HUES48 (cell line): ENCODE data around the gene GBP4.

Source experiments
- H3K27ac ChIP-seq: one replicate; pipeline ENCODE4 v1.7.0; 2013; ENCODE audit warnings: low read depth, low read length, inconsistent platforms
- H3K27me3 ChIP-seq: 2 replicates; pipeline ENCODE4 v1.6.1; 2013; ENCODE audit warnings: mild to moderate bottlenecking, low read length; ENCODE audit not compliant: control insufficient read depth, insufficient read depth
- H3K36me3 ChIP-seq: 2 replicates; pipeline ENCODE4 v1.6.1; 2013; ENCODE audit warnings: low read length; ENCODE audit not compliant: control insufficient read depth, insufficient read depth
- H3K4me1 ChIP-seq: 2 replicates; pipeline ENCODE4 v1.6.1; 2013; ENCODE audit warnings: mild to moderate bottlenecking, low read length; ENCODE audit not compliant: control insufficient read depth, insufficient read depth
- H3K4me3 ChIP-seq: 2 replicates; pipeline ENCODE4 v1.5.1; 2013; ENCODE audit warnings: mild to moderate bottlenecking, low read depth, low read length
- H3K9ac ChIP-seq: 2 replicates; pipeline ENCODE4 v1.6.1; 2013; ENCODE audit warnings: mild to moderate bottlenecking, low read depth, low read length, moderate library complexity
- H3K9me3 ChIP-seq: 2 replicates; pipeline ENCODE4 v1.6.1; 2013; ENCODE audit warnings: low read length; ENCODE audit not compliant: control insufficient read depth, insufficient read depth

The GBP4 gene

GRCh38 chr1:89171067-89171438, 27.7 kb downstream of the GBP4 start:
- H3K27me3 ChIP-seq = no peaks in the 10 kb centered on the region
- H3K4me3 ChIP-seq = no peak overlapping the region
- no peaks in the 10 kb centered on the region for H3K4me1 ChIP-seq
- H3K9me3 ChIP-seq = no peaks in the 10 kb centered on the region
- no peaks in the 10 kb centered on the region for H3K36me3 ChIP-seq
- H3K27ac ChIP-seq = no peak overlapping the region
- H3K9ac ChIP-seq = no peak overlapping the region

GRCh38 chr1:89170170-89171066, 28.3 kb downstream of the GBP4 start:
- no peaks in the 10 kb centered on the region for H3K4me1 ChIP-seq
- H3K36me3 ChIP-seq = no peaks in the 10 kb centered on the region
- H3K9me3 ChIP-seq = no peaks in the 10 kb centered on the region
- no peak overlapping the region for H3K27ac ChIP-seq
- no peak overlapping the region for H3K9ac ChIP-seq
- no peaks in the 10 kb centered on the region for H3K27me3 ChIP-seq
- no peak overlapping the region for H3K4me3 ChIP-seq

GRCh38 chr1:89169166-89169565, 29.6 kb downstream of the GBP4 start:
- Histone ChIP-seq H3K4me3 (no peak overlapping the region), H3K9ac (no peak overlapping the region), H3K4me1 (no peaks in the 10 kb centered on the region), H3K27me3 (no peaks in the 10 kb centered on the region), H3K27ac (no peak overlapping the region), H3K36me3 (no peaks in the 10 kb centered on the region), H3K9me3 (no peaks in the 10 kb centered on the region)

GRCh38 chr1:89167590-89168230, 31.0 kb downstream of the GBP4 start:
- Histone ChIP-seq H3K4me1 (no peaks in the 10 kb centered on the region), H3K9ac (no peak overlapping the region), H3K36me3 (no peaks in the 10 kb centered on the region), H3K9me3 (no peaks in the 10 kb centered on the region), H3K27ac (no peak overlapping the region), H3K27me3 (no peaks in the 10 kb centered on the region), H3K4me3 (no peak overlapping the region)

- H3K36me3 ChIP-seq = no peaks in the 10 kb centered on the region
Measured at GRCh38 chr1:89166705-89167104, 32.0 kb downstream of the GBP4 start.

GRCh38 chr1:89165811-89166210, 32.9 kb downstream of the GBP4 start:
- Histone ChIP-seq H3K9me3 (no peaks in the 10 kb centered on the region), H3K4me3 (no peak overlapping the region), H3K27ac (no peak overlapping the region), H3K4me1 (no peaks in the 10 kb centered on the region), H3K9ac (no peak overlapping the region), H3K27me3 (no peaks in the 10 kb centered on the region), H3K36me3 (no peaks in the 10 kb centered on the region)

More at GRCh38 chr1:89166705-89167104, 32.0 kb downstream of the GBP4 start:
- H3K9me3 ChIP-seq = no peaks in the 10 kb centered on the region
- no peak overlapping the region for H3K9ac ChIP-seq
- no peaks in the 10 kb centered on the region for H3K27me3 ChIP-seq
- no peak overlapping the region for H3K4me3 ChIP-seq
- H3K4me1 ChIP-seq = no peaks in the 10 kb centered on the region
- H3K27ac ChIP-seq = no peak overlapping the region

GRCh38 chr1:89151047-89151446, 47.7 kb downstream of the GBP4 start:
- H3K9me3 ChIP-seq = no peaks in the 10 kb centered on the region
- H3K4me1 ChIP-seq = no peaks in the 10 kb centered on the region
- no peak overlapping the region for H3K9ac ChIP-seq
- no peaks in the 10 kb centered on the region for H3K36me3 ChIP-seq
- H3K27me3 ChIP-seq = no peaks in the 10 kb centered on the region
- H3K4me3 ChIP-seq = no peak overlapping the region
- no peak overlapping the region for H3K27ac ChIP-seq

- H3K27me3 ChIP-seq = no peaks in the 10 kb centered on the region
- no peak overlapping the region for H3K9ac ChIP-seq
- H3K9me3 ChIP-seq = no peaks in the 10 kb centered on the region
- H3K4me1 ChIP-seq = no peaks in the 10 kb centered on the region
- H3K36me3 ChIP-seq = no peaks in the 10 kb centered on the region
- H3K4me3 ChIP-seq = no peak overlapping the region
- H3K27ac ChIP-seq = no peak overlapping the region
Measured at GRCh38 chr1:89149976-89150375, 48.8 kb downstream of the GBP4 start.

- H3K9me3 ChIP-seq = no peaks in the 10 kb centered on the region
- H3K36me3 ChIP-seq = no peaks in the 10 kb centered on the region
- H3K27ac ChIP-seq = no peak overlapping the region
- no peaks in the 10 kb centered on the region for H3K4me1 ChIP-seq
- no peak overlapping the region for H3K9ac ChIP-seq
- no peak overlapping the region for H3K4me3 ChIP-seq
- no peaks in the 10 kb centered on the region for H3K27me3 ChIP-seq
Measured at GRCh38 chr1:89149229-89149628, 49.5 kb downstream of the GBP4 start.

GRCh38 chr1:89147678-89148658, 50.8 kb downstream of the GBP4 start:
- Histone ChIP-seq H3K27me3 (no peaks in the 10 kb centered on the region), H3K4me3 (no peak overlapping the region), H3K9me3 (no peaks in the 10 kb centered on the region), H3K9ac (no peak overlapping the region), H3K27ac (no peak overlapping the region), H3K36me3 (no peaks in the 10 kb centered on the region), H3K4me1 (no peaks in the 10 kb centered on the region)
